ENCODE data around the gene NUTM2A.
"Not testable (repeated sequence)": the region's sequence is repeated elsewhere in the genome, so short reads cannot be mapped to it uniquely, and the experiment has no call there.

DNA sequence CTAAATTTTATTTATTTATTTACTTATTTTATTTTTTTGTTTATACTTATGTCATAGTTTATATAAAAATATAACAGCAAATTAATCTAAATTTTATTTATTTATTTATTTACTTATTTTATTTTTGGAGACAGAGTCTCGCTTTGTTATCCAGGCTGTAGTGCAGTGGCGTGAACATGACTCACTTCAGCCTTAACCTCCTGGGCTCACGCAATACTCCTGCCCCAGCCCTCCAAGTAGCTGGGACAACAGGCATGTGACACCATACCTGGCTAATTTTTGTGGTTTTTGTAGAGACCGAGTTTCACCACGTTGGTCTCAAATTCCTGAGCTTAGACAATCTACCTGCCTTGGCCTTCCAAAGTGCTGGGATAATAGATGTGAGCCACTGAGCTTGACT, 14.9 kb upstream of the NUTM2A start:
- TF ChIP-seq, protein P1, sequence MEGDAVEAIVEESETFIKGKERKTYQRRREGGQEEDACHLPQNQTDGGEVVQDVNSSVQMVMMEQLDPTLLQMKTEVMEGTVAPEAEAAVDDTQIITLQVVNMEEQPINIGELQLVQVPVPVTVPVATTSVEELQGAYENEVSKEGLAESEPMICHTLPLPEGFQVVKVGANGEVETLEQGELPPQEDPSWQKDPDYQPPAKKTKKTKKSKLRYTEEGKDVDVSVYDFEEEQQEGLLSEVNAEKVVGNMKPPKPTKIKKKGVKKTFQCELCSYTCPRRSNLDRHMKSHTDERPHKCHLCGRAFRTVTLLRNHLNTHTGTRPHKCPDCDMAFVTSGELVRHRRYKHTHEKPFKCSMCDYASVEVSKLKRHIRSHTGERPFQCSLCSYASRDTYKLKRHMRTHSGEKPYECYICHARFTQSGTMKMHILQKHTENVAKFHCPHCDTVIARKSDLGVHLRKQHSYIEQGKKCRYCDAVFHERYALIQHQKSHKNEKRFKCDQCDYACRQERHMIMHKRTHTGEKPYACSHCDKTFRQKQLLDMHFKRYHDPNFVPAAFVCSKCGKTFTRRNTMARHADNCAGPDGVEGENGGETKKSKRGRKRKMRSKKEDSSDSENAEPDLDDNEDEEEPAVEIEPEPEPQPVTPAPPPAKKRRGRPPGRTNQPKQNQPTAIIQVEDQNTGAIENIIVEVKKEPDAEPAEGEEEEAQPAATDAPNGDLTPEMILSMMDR (IDR thresholded peaks at IDR 0.05) = not testable (repeated sequence)
- TF ChIP-seq POLR2A, POLR2AphosphoS5, EP300 (IDR thresholded peaks at IDR 0.05): not testable (repeated sequence)
